ENCODE results near the gene SLC12A6.
"Not testable (repeated sequence)": the region's sequence is repeated elsewhere in the genome, so short reads cannot be mapped to it uniquely, and the experiment has no call there.

The SLC12A6 gene

DNA sequence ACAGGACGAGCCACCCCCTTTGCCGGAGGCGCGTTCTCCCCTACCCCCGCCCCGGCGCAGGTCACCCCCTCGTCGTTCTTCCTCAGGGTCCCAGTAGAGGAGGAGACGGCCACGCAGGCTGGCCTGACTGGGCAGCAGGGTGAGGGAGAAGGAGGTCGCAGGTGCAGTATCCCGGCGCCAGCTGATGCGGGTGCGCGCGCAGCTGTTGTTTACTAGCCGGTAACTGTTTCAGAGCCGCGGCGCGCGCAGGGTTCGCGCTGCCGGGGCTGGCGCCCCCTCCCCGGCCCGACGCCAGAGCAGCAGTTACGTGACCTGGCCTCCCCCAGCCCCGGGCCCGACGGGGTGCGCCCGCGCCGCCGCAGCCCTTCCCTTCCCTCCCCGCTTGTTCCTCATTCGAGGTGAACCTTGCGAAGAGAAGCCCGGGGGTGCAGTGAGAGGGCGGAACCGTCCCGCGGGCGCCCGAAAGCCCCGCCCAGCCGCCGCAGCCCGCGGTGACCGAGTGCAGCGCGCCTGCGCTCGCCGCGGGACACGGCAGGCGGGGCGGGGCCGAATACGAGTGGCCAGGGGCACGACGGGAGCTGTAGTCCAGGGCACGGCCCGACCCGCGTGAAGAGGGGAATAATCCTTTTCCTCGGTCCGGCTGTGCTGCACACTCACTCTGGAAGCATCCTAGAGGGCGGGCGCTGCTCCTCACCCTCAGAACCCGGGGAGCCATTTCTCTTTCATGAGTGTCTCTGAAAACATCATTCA lies at the start of gene SLC12A6:
Gene SLC12A6 (minus strand): TSS at position 225 of the 750 bp plus-strand sequence. CDS start 1,101 bp downstream, outside the sequence.
- TF ChIP-seq, protein P1, sequence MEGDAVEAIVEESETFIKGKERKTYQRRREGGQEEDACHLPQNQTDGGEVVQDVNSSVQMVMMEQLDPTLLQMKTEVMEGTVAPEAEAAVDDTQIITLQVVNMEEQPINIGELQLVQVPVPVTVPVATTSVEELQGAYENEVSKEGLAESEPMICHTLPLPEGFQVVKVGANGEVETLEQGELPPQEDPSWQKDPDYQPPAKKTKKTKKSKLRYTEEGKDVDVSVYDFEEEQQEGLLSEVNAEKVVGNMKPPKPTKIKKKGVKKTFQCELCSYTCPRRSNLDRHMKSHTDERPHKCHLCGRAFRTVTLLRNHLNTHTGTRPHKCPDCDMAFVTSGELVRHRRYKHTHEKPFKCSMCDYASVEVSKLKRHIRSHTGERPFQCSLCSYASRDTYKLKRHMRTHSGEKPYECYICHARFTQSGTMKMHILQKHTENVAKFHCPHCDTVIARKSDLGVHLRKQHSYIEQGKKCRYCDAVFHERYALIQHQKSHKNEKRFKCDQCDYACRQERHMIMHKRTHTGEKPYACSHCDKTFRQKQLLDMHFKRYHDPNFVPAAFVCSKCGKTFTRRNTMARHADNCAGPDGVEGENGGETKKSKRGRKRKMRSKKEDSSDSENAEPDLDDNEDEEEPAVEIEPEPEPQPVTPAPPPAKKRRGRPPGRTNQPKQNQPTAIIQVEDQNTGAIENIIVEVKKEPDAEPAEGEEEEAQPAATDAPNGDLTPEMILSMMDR (IDR thresholded peaks at IDR 0.05; ENCODE audit: insufficient read depth, low read length, poor library complexity, severe bottlenecking): no peak
- H3K4me3 ChIP-seq (replicated peaks; ENCODE audit: low read depth, low read length): peak within 1 kb of the TSS; percentile 95
- H3K36me3 ChIP-seq (ENCODE audit: control insufficient read depth, insufficient read depth, low read length): no peaks in the 10 kb centered on the region; the same call in 1 of the 2 replicates
- no peaks in the 10 kb centered on the region for H3K27me3 ChIP-seq (replicated peaks; ENCODE audit: control insufficient read depth, insufficient read depth, low read length)
- peak; percentile 94 for DNase-seq (ENCODE audit: extremely low read depth, insufficient read length)

DNA sequence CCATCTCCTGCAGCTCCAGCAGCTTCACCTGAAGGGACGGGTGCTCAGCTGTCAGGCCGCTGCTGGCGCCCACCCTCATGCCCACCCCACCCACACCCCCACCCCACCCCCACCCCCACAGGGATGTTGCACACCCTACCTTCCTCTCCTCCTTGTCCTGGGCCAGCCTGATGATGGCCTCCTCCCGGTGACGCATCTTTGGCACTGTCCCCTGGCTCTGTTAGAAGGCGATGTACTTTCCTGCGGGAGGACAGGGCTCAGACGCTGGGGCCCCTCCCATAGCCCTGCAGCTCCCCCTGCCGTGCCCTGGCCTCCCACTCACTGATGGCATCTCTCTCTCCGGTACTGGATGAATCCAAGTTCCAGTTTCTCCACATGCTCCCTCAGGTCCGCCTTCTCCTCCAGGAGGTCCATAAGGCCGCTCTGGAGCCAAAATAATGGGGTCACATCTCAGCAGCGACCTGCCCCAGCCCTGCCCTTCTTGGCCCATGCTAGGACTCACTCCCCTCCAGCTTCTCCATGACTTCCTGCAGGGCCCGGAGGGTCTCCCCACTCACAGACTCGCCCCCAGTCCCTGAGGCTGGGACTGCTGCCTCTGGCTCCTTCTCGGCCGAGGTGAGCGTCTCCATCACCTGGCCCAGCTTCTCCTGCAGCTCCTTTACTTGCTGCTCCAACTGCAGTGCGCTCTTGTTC lies 44.4 kb upstream of the SLC12A6 start:
- not testable (repeated sequence) for H3K4me3 ChIP-seq (replicated peaks; ENCODE audit: low read depth, low read length); DNase-seq (ENCODE audit: extremely low read depth, insufficient read length); H3K36me3 ChIP-seq (ENCODE audit: control insufficient read depth, insufficient read depth, low read length)

DNA sequence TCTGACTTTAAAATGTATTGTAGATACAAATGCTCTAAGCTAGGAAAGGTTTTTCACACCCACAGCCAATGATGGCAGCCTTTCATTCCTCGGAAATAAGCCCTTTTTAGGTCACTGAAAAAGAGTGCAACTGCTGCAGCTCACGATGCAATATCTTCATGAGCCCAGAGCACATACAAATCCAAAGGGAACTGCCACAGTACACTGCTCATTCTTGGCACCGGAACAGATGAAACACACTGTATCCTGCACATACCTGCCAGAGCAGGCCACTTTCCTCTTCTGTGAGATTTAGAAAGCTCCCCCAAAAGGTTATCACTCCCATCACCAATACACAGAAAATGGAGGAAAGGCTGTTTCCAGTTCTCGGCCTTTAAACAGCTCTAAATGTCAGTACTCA lies 42.9 kb upstream of the SLC12A6 start:
- not testable (repeated sequence) for H3K4me3 ChIP-seq (replicated peaks; ENCODE audit: low read depth, low read length); DNase-seq (ENCODE audit: extremely low read depth, insufficient read length); H3K36me3 ChIP-seq (ENCODE audit: control insufficient read depth, insufficient read depth, low read length); H3K27me3 ChIP-seq (replicated peaks; ENCODE audit: control insufficient read depth, insufficient read depth, low read length)

More for the DNA sequence above, 44.4 kb upstream of the SLC12A6 start:
- H3K27me3 ChIP-seq (replicated peaks; ENCODE audit: control insufficient read depth, insufficient read depth, low read length): not testable (repeated sequence)

DNA sequence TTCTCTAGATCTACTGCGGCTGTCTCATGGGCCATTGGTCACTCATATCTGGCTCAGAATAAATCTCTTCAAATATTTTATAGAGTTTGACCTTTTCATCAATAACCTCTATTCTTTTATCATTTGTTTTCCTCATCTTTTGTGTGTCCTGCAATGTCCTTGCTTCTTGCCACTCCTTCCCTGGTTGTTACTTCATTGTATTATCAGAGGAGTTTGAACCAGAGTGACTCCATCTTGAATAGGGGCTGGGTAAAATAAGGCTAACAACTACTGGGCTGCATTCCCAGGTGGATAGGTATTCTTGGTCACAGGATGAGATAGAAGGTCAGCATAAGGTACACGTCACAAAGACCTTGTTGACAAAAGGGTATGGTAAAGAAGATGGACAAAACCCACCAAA lies 39.3 kb upstream of the SLC12A6 start:
- no peak for DNase-seq (ENCODE audit: extremely low read depth, insufficient read length)
- no peaks in the 10 kb centered on the region for H3K27me3 ChIP-seq (replicated peaks; ENCODE audit: control insufficient read depth, insufficient read depth, low read length)
- no peaks in the 10 kb centered on the region for H3K36me3 ChIP-seq (ENCODE audit: control insufficient read depth, insufficient read depth, low read length)
- H3K4me3 ChIP-seq (replicated peaks; ENCODE audit: low read depth, low read length): no peak overlapping the region
- TF ChIP-seq, protein P1 (IDR thresholded peaks at IDR 0.05; ENCODE audit: insufficient read depth, low read length, poor library complexity, severe bottlenecking): no peak

DNA sequence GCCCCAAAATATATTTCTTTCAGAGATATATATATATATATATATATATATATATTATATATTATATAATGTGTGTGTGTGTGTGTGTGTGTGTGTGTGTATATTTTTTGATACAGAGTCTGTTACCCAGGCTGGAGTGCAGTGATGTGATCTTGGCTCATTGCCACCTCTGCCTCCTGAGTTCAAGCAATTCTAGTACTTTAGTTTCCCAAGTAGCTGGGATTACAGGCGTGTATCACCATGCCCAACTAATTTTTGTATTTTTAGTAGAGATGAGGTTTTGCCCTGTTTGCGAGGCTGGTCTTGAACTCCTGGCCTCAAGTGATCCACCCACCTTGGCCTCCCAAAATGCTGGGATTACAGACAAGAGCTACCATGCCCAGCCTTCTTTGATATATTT lies 38.0 kb upstream of the SLC12A6 start:
- not testable (repeated sequence) for H3K27me3 ChIP-seq (replicated peaks; ENCODE audit: control insufficient read depth, insufficient read depth, low read length)

DNA sequence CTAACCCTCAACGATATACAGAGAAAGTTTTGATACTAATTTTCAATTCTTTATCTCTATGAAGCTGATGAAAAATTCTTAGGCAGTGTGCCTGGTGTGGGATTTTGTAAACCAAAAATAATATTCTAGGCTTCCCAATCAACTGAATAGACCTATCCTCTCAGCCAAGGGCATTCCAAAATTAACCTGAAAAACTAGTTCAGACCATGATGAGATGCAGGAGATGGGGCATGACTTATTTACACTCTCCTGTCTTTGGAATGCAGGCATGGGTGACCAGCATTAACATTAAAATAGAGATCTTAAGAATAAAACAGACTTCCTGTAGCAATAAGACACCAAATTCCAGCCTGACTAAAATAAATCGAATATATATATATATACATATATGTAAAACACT lies 37.2 kb upstream of the SLC12A6 start:
- Histone ChIP-seq H3K27me3 (replicated peaks; ENCODE audit: control insufficient read depth, insufficient read depth, low read length) (no peaks in the 10 kb centered on the region), H3K36me3 (ENCODE audit: control insufficient read depth, insufficient read depth, low read length) (no peaks in the 10 kb centered on the region), H3K4me3 (replicated peaks; ENCODE audit: low read depth, low read length) (no peak overlapping the region)
- TF ChIP-seq, protein P1 (IDR thresholded peaks at IDR 0.05; ENCODE audit: insufficient read depth, low read length, poor library complexity, severe bottlenecking): no peak
- DNase-seq (ENCODE audit: extremely low read depth, insufficient read length): no peak

More for the DNA sequence above, 38.0 kb upstream of the SLC12A6 start:
- not testable (repeated sequence) for DNase-seq (ENCODE audit: extremely low read depth, insufficient read length); H3K4me3 ChIP-seq (replicated peaks; ENCODE audit: low read depth, low read length); H3K36me3 ChIP-seq (ENCODE audit: control insufficient read depth, insufficient read depth, low read length)

DNA sequence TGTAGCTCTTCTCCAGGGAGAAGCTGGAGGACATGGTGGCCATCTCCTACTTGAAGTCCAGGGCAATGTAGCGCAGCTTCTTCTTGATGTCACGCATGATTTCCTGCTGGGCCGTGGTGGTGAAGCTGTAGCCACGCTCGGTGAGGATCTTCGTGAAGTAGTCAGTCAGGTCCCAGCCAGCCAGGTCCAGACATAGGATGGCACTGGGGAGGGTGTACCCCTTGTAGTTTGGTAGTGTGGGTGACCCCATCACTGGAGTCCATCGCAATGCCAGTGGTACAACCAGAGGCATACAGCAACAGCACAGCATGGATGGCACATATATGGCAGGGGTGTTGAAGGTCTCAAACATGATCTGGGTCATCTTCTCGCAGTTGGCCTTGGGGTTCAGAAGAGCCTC lies 36.4 kb upstream of the SLC12A6 start:
- Histone ChIP-seq H3K4me3 (replicated peaks; ENCODE audit: low read depth, low read length) (no peak overlapping the region), H3K36me3 (ENCODE audit: control insufficient read depth, insufficient read depth, low read length) (no peaks in the 10 kb centered on the region), H3K27me3 (replicated peaks; ENCODE audit: control insufficient read depth, insufficient read depth, low read length) (no peaks in the 10 kb centered on the region)
- TF ChIP-seq, protein P1 (IDR thresholded peaks at IDR 0.05; ENCODE audit: insufficient read depth, low read length, poor library complexity, severe bottlenecking): no peak
- no peak for DNase-seq (ENCODE audit: extremely low read depth, insufficient read length)
